ENCODE data around the gene MMP27. TPM values are rescaled to one million over a fixed set of nuclear protein-coding genes. Genes with fewer than 3 reads are reported as not detected.

The MMP27 gene
- total RNA-seq, 1 experiment from 2014 or later: not detected

GRCh38 chr11:102680945-102681344 lies 24.6 kb downstream of the MMP27 start:
- no peaks in the 10 kb centered on the region for H3K9me3 Mint-ChIP-seq (ENCODE audit: unreplicated experiment)
- no TSS peak for BruUV-seq (replicated peaks)
- no peak for TF ChIP-seq CTCF (IDR thresholded peaks at IDR 0.05; ENCODE audit: insufficient read depth in 1 of 2, low read depth in 1 of 2, low read length in 1 of 2, severe bottlenecking in 1 of 2, unreplicated experiment in 1 of 2)
- DNase-seq: no peak
- H3K36me3 Mint-ChIP-seq (ENCODE audit: insufficient read depth, unreplicated experiment): no peaks in the 10 kb centered on the region
- H3K4me3 ChIP-seq (ENCODE audit: low read depth, low read length): no peak overlapping the region
- ChIA-PET POLR2A (no interaction called here), CTCF (interaction anchor here (1.0 kb wide), 1 partner anchor 15 kb away, joined by 3 read pairs; no protein-coding TSS in a partner anchor)
- no peaks in the 10 kb centered on the region for H3K4me1 ChIP-seq
- no peak overlapping the region for H3K27ac Mint-ChIP-seq (ENCODE audit: unreplicated experiment)
- H3K4me3 Mint-ChIP-seq (ENCODE audit: unreplicated experiment): no peak overlapping the region
- H3K36me3 ChIP-seq (ENCODE audit: control insufficient read depth, insufficient read depth, low read length): no peaks in the 10 kb centered on the region
- intact Hi-C loops (cut with micrococcal nuclease; ENCODE audit: unreplicated experiment): no loop called here
- no peaks in the 10 kb centered on the region for H3K9me3 ChIP-seq
- H3K4me1 Mint-ChIP-seq (ENCODE audit: low read depth, unreplicated experiment): no peaks in the 10 kb centered on the region
- H3K27me3 Mint-ChIP-seq (ENCODE audit: insufficient read depth, unreplicated experiment): peaks cover 10% of the 10 kb centered on the region
- peaks cover 2% of the 10 kb centered on the region for H3K27me3 ChIP-seq (replicated peaks; ENCODE audit: control insufficient read depth, insufficient read depth, low read length)

GRCh38 chr11:102678022-102678421 lies 27.5 kb downstream of the MMP27 start:
- Mint-ChIP-seq H3K4me3 (ENCODE audit: unreplicated experiment) (no peak overlapping the region), H3K9me3 (ENCODE audit: unreplicated experiment) (no peaks in the 10 kb centered on the region), H3K27ac (ENCODE audit: unreplicated experiment) (no peak overlapping the region), H3K36me3 (ENCODE audit: insufficient read depth, unreplicated experiment) (no peaks in the 10 kb centered on the region), H3K27me3 (ENCODE audit: insufficient read depth, unreplicated experiment) (peaks cover 18% of the 10 kb centered on the region), H3K4me1 (ENCODE audit: low read depth, unreplicated experiment) (no peaks in the 10 kb centered on the region)
- BruUV-seq (replicated peaks): no TSS peak
- Histone ChIP-seq H3K36me3 (ENCODE audit: control insufficient read depth, insufficient read depth, low read length) (no peaks in the 10 kb centered on the region), H3K9me3 (no peaks in the 10 kb centered on the region), H3K4me1 (no peaks in the 10 kb centered on the region), H3K27me3 (replicated peaks; ENCODE audit: control insufficient read depth, insufficient read depth, low read length) (peaks cover 2% of the 10 kb centered on the region), H3K4me3 (ENCODE audit: low read depth, low read length) (no peak overlapping the region)
- no peak for DNase-seq
- ChIA-PET CTCF (interaction anchor here (1.5 kb wide), 1 partner anchor 11 kb away, joined by 9 read pairs; no protein-coding TSS in a partner anchor), POLR2A (no interaction called here)
- TF ChIP-seq CTCF (IDR thresholded peaks at IDR 0.05; ENCODE audit: insufficient read depth in 1 of 2, low read depth in 1 of 2, low read length in 1 of 2, severe bottlenecking in 1 of 2, unreplicated experiment in 1 of 2): no peak
- intact Hi-C loops (cut with micrococcal nuclease; ENCODE audit: unreplicated experiment): no loop called here

GRCh38 chr11:102676084-102676483 lies 29.5 kb downstream of the MMP27 start:
- Histone ChIP-seq H3K36me3 (ENCODE audit: control insufficient read depth, insufficient read depth, low read length) (no peaks in the 10 kb centered on the region), H3K9me3 (no peaks in the 10 kb centered on the region), H3K27me3 (replicated peaks; ENCODE audit: control insufficient read depth, insufficient read depth, low read length) (peaks cover 2% of the 10 kb centered on the region), H3K4me1 (no peaks in the 10 kb centered on the region), H3K4me3 (ENCODE audit: low read depth, low read length) (no peak overlapping the region)
- Mint-ChIP-seq H3K4me1 (ENCODE audit: low read depth, unreplicated experiment) (no peaks in the 10 kb centered on the region), H3K9me3 (ENCODE audit: unreplicated experiment) (no peaks in the 10 kb centered on the region), H3K4me3 (ENCODE audit: unreplicated experiment) (no peak overlapping the region), H3K36me3 (ENCODE audit: insufficient read depth, unreplicated experiment) (no peaks in the 10 kb centered on the region), H3K27me3 (ENCODE audit: insufficient read depth, unreplicated experiment) (peaks cover 18% of the 10 kb centered on the region), H3K27ac (ENCODE audit: unreplicated experiment) (no peak overlapping the region)
- intact Hi-C loops (cut with micrococcal nuclease; ENCODE audit: unreplicated experiment): no loop called here
- no peak for DNase-seq
- TF ChIP-seq CTCF (IDR thresholded peaks at IDR 0.05; ENCODE audit: insufficient read depth in 1 of 2, low read depth in 1 of 2, low read length in 1 of 2, severe bottlenecking in 1 of 2, unreplicated experiment in 1 of 2): no peak
- CTCF ChIA-PET: no interaction called here
- BruUV-seq (replicated peaks): no TSS peak
- POLR2A ChIA-PET: no interaction called here
